SK-N-MC (cell line): ENCODE data around the gene CRISP3.

ENCODE experiments used
- DNase-seq: peaks from one replicate; pipeline ENCODE4 v3.0.0-alpha.2; 2011; ENCODE audit warnings: low read depth, low spot score
- H3K27ac ChIP-seq: fragments of 200-600 bp; sonication (generic); 2 replicates; pipeline ENCODE4 v1.5.1; 2016; ENCODE audit warnings: mixed run types
- H3K36me3 ChIP-seq: fragments of 200-600 bp; sonication (generic); 2 replicates; pipeline ENCODE4 v1.6.1; 2017; ENCODE audit warnings: antibody characterized with exemption, low read length, mixed read lengths; ENCODE audit not compliant: insufficient read depth
- H3K4me3 ChIP-seq: fragments of 200-600 bp; sonication (generic); 2 replicates; pipeline ENCODE4 v1.5.1; 2016
- H3K9ac ChIP-seq: fragments of 200-600 bp; sonication (generic); 2 replicates; pipeline ENCODE4 v1.8.0; 2017; ENCODE audit warnings: mixed run types, mixed read lengths; ENCODE audit not compliant: insufficient read length
- H3K9me3 ChIP-seq: fragments of 200-600 bp; sonication (generic); 2 replicates; pipeline ENCODE4 v1.6.1; 2017; ENCODE audit warnings: low read depth, mild to moderate bottlenecking, antibody characterized with exemption, low read length, moderate library complexity, mixed read lengths
- EZH2 ChIP-seq: fragments of 200-600 bp; sonication (generic); IDR thresholded peaks from one replicate; pipeline ENCODE4 v1.6.1; 2017; ENCODE audit warnings: antibody characterized with exemption
- FOXP2 ChIP-seq: optimal IDR thresholded peaks from 2 replicates; pipeline ENCODE3; 2011; ENCODE audit warnings: mild to moderate bottlenecking, moderate library complexity; ENCODE audit not compliant: insufficient read depth; ENCODE audit errors: extremely low read length, control extremely low read depth
- POLR2AphosphoS5 ChIP-seq: IDR thresholded peaks from 2 replicates; pipeline ENCODE4 v1.6.1; 2012; ENCODE audit warnings: mild to moderate bottlenecking, low read depth, low read length, borderline replicate concordance

Gene CRISP3

GRCh38 chr6:49744259-49744658, at the start of gene CRISP3:
Gene CRISP3, minus strand, starts transcription at chr6:49744388. Its CDS starts 21 bp downstream, at chr6:49744367.
- Histone ChIP-seq H3K9ac (no peak within 1 kb of the TSS), H3K4me3 (no peak within 1 kb of the TSS), H3K9me3 (no peaks in the 10 kb centered on the region), H3K27ac (no peak within 1 kb of the TSS), H3K36me3 (no peaks in the 10 kb centered on the region)
- DNase-seq: no peak
- TF ChIP-seq FOXP2: no peak

DNA sequence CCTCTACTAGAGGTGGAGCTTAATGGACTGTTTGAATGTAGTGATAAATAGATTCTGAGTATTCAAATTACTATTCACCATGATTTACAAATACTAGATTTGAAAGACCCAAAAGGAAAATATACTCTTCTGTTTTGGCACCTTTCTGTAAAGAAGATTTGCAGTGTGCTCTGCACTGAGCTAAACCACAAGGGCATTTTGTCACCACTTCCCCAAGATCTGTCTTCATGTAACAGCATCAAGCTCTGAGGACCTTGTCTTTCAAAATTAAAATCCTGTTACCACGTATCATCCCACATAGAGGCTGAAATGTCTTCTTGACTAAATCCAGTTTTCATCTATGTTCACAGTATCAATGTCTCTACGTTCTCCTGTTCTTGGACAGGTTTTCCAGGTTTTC, 46.2 kb upstream of the CRISP3 start:
- DNase-seq: no peak
- H3K36me3 ChIP-seq: no peaks in the 10 kb centered on the region
- no peaks in the 10 kb centered on the region for H3K9me3 ChIP-seq
- no peak overlapping the region for H3K27ac ChIP-seq
- H3K4me3 ChIP-seq: no peak overlapping the region
- H3K9ac ChIP-seq: no peak overlapping the region
- TF ChIP-seq FOXP2 (no peak), EZH2 (no peak), POLR2AphosphoS5 (no peak)

DNA sequence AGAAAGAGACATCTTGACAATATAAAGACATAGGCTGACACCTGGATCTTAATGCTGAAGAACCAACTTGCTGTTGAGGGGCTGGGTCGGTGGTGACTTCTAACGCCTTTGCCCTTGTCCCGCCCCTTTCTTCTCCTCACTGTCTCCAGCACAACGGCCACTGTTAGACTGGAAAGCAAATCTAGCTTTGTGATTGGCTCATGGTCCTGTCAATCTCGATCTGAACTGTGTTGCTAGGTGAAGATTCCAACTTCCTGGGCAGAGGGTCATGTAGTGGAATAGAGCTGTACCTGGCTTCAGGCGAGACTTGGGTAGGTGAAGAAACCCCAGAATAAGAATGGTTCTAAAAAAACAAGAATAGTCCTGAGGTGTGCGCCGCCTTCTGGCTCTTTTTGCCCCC, 43.0 kb upstream of the CRISP3 start, which contains the start of gene PGK2:
Gene PGK2, minus strand, starts transcription at position 110 of the 400 bp plus-strand sequence. Its CDS starts 98 bp downstream, at position 12.
- H3K9ac ChIP-seq: no peak within 1 kb of the TSS
- no peak within 1 kb of the TSS for H3K4me3 ChIP-seq
- no peak within 1 kb of the TSS for H3K27ac ChIP-seq
- DNase-seq: no peak
- no peaks in the 10 kb centered on the region for H3K36me3 ChIP-seq
- no peak for TF ChIP-seq FOXP2
- TF ChIP-seq EZH2: no peak
- TF ChIP-seq POLR2AphosphoS5: no peak
- no peaks in the 10 kb centered on the region for H3K9me3 ChIP-seq

GRCh38 chr6:49784272-49784671, 40.1 kb upstream of the CRISP3 start:
- Histone ChIP-seq H3K4me3 (no peak overlapping the region), H3K27ac (no peak overlapping the region), H3K9ac (no peak overlapping the region), H3K9me3 (no peaks in the 10 kb centered on the region), H3K36me3 (no peaks in the 10 kb centered on the region)
- TF ChIP-seq EZH2: no peak
- DNase-seq: no peak

DNA sequence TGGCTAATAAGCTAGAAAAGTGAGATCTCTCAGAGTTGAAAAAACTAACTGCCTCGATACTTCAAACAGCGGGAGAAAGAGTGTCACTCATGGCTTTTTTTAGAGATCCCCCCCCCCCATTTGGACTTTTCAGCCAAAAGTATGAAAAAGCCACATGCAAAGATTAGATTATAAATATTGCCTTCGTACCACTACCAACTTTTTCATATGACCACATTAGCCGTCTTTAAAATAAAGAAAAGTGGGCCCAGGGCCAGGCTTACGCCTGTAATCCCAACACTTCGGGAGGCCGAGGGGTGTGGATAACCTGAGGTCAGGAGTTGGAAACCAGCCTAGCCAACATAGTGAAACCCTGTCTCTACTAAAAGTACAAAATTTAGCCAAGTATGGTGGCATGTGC, 38.5 kb upstream of the CRISP3 start:
- TF ChIP-seq FOXP2: no peak
- TF ChIP-seq POLR2AphosphoS5: no peak
- TF ChIP-seq EZH2: no peak
- Histone ChIP-seq H3K4me3 (no peak overlapping the region), H3K9me3 (no peaks in the 10 kb centered on the region), H3K27ac (no peak overlapping the region), H3K36me3 (no peaks in the 10 kb centered on the region), H3K9ac (no peak overlapping the region)
- DNase-seq: no peak

DNA sequence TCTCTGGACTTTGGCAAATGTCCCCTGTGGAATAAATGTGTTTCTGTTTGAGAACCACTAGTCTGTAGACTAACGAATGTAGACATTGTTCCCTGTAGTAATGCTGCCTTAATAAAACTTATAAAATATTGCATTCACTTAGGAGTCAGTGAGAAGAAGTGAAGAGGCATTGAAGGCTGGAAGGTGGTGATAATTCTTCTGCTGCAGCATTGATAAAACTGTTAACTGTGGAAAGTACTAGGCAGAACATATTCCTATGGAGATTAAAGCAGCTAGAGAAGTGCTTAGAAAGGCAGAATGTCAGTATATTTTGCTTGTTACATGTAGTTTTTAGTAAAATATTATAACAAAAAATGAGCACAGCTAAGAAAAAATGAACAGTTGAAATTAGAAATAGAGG, 38.1 kb upstream of the CRISP3 start:
- Histone ChIP-seq H3K27ac (no peak overlapping the region), H3K36me3 (no peaks in the 10 kb centered on the region), H3K4me3 (no peak overlapping the region), H3K9me3 (no peaks in the 10 kb centered on the region), H3K9ac (no peak overlapping the region)
- DNase-seq: no peak
- TF ChIP-seq EZH2 (no peak), POLR2AphosphoS5 (no peak), FOXP2 (no peak)

GRCh38 chr6:49776444-49776843, 32.3 kb upstream of the CRISP3 start:
- H3K4me3 ChIP-seq: no peak overlapping the region
- H3K27ac ChIP-seq: no peak overlapping the region
- no peaks in the 10 kb centered on the region for H3K36me3 ChIP-seq
- H3K9me3 ChIP-seq: no peaks in the 10 kb centered on the region
- DNase-seq: no peak
- no peak overlapping the region for H3K9ac ChIP-seq
- TF ChIP-seq FOXP2: no peak
- no peak for TF ChIP-seq EZH2
- TF ChIP-seq POLR2AphosphoS5: no peak

DNA sequence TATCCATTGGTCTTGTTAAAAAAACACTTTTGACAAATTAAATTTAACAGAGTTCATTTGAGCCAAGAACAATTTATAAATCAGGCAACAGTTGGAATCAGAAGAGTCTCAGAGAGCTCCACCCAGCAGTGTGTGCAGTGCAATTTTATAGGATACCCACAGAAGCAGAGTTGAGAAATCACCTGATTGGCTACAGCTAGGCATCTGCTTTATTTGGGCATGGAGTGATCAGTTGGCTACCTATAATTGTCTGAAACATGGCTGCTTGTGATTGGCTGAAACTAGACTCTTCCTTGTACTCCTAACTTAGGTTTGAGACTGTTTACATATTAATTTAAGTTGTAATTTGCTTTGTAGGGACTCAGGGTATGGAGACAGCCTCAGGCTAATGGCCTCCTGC, 30.9 kb upstream of the CRISP3 start:
- DNase-seq: no peak
- H3K9me3 ChIP-seq: no peaks in the 10 kb centered on the region
- TF ChIP-seq POLR2AphosphoS5 (no peak), FOXP2 (no peak), EZH2 (no peak)
- no peak overlapping the region; the same call in 1 of the 2 replicates for H3K27ac ChIP-seq
- H3K4me3 ChIP-seq: no peak overlapping the region
- no peaks in the 10 kb centered on the region for H3K36me3 ChIP-seq
- H3K9ac ChIP-seq: no peak overlapping the region

DNA sequence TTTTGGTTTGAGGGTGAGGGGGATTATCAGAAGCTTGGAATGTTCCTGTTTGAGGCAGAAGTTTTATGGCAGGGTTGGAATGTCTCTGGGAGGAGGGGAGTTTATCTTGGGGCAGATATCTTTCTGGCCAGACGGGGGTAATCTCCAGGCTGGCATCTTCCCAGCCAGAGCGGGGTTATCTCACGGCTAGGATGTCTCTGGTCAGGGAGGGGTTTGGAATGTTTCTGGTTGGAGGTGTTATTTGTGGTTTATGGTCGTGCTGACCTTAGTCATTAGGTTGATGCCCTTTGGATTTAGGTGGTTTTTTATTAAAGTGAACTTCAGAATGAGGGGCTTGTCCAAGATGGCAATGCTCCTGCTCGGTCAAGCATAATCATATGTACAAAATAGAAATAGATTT, 28.1 kb upstream of the CRISP3 start:
- DNase-seq: no peak
- Histone ChIP-seq H3K36me3 (no peaks in the 10 kb centered on the region), H3K4me3 (no peak overlapping the region), H3K9me3 (no peaks in the 10 kb centered on the region), H3K9ac (no peak overlapping the region), H3K27ac (no peak overlapping the region)
- no peak for TF ChIP-seq EZH2

DNA sequence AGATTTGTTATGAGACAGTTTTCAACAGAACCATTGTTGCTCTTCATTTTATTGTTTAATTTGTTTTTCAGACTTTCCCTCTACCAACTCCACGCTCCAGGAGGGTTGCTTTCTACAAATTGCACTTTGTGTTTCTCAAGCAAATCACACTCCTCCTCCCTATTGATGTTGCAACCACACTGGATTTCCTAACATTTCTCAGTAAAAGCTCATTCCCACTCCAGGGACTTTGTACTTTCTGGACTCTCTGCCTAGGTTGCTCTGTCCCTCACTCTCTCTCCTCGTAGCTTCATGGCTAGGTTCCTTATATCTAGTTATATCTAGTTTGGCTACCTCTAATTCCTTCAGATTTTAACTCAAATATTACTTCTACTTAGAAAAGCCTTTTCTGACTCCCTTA, 22.6 kb upstream of the CRISP3 start:
- no peaks in the 10 kb centered on the region for H3K36me3 ChIP-seq
- H3K27ac ChIP-seq: no peak overlapping the region
- no peak overlapping the region for H3K4me3 ChIP-seq
- H3K9me3 ChIP-seq: no peaks in the 10 kb centered on the region
- TF ChIP-seq EZH2 (no peak), POLR2AphosphoS5 (no peak), FOXP2 (no peak)
- no peak overlapping the region for H3K9ac ChIP-seq
- DNase-seq: no peak
